Amniotic stem cell (primary cell): ENCODE measurements around the gene PRDM4.
"Not testable (repeated sequence)": the region's sequence is repeated elsewhere in the genome, so short reads cannot be mapped to it uniquely, and the experiment has no call there.

Experiments
- DNase-seq: peaks from one replicate; lab custom pipeline; 2025; lab: John Stamatoyannopoulos, UW

Gene PRDM4

GRCh38 chr12:107774349-107775029 is 13.6 kb upstream of the PRDM4 start, which contains the start of gene ASCL4:
ASCL4 (plus strand) TSS chr12:107774704; CDS start chr12:107775219, 515 bp downstream.
- DNase-seq: no peak

- no peak for DNase-seq
Observed at GRCh38 chr12:107767466-107767865, 6.5 kb upstream of the PRDM4 start.

DNA sequence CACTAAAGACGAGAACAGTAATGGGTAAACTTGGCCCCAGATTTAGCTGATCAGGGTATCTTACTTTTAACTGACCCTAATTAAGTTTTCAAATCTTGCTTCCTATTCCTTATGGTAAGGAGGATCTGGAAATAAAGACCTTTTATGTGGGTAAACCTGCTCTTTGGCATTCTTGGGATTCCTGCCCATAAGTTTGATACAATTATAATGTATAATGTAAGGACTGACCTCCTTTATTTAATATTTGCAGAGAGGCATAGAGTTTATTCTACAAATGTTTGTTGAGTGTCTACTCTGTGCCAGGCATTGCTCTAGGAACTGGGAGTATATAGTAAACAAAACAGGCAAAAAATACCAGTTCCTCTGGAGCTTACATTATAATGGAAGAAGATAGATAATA is 4.4 kb upstream of the PRDM4 start:
- no peak for DNase-seq

DNA sequence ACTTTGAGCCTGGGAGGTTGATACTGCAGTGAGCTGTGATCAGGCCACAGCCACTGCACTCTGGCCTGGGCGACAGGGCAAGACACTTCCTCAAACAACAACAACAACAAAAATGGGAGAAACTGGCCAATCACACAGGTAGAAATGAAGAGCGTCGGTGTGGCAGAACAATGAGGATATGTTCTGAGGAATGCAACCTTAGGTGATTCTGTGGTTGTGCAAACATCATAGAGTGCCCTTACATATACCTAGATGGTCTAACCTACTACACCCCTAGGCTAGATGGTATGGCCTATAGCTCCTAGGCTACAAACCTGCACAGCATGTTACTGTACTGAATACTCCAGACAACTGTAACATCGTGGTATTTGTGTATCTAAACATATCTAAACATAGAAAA is 3.7 kb upstream of the PRDM4 start:
- no peak for DNase-seq

DNA sequence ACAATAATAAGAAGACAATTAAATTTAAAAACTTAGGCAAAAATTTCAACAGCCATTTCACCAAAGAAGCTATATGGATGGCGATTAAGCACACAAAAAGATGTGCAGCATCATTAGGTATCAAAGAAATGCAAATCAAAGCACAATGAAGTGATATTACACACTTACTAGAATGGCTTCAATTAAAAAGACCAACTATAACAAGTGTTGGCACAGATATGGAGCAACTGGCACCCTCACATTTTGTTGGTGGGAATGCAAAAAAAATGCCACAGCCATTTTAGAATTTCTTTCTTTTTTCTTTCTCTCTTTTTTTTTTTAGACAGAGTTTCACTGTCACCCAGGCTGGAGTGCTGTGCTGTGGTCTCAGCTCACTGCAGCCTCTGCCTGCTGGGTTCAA is 1.9 kb upstream of the PRDM4 start:
- no peak for DNase-seq

DNA sequence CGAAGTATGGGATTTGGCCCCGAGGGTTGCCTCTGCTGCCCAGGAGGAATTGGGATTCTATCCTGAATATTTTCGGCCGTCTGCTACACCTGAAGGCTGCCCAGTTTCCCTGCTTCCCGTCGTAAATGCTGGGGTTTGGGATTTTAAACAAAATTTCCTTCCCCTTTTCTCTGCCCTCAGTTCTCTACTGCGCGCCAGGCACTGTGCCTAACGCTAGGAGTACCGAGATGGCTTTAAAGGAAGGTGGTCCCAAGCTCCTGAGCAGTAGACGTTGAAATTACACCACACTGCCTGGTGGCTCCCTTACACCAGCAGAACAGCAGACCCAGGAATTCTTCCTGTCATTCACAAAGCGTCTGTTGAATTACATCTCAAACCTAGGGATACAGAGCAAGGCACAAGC is 566 bp upstream of the PRDM4 start:
- DNase-seq: no peak

GRCh38 chr12:107760207-107760808 is 629 bp downstream of the PRDM4 start:
- no peak for DNase-seq

DNA sequence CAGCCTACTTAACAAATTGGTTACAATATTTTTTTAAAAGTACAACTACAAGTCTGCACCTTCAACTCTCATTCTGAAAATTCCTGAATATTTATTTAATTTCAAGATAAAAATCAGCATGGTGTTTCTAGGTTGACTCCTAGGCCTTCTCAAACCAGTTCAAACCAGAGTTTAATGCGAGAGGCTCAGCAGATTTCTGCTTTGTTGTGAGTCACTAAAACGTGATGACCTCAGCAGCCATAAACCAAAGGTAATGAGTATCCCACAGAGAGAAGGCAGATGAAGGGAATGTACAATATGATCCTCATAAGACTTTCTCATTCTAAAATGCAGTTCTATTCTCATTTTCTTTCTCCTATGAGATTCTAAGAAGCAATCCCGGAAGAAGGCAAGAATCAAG is 1.5 kb downstream of the PRDM4 start:
- DNase-seq: peak; percentile 64

- no peak for DNase-seq
Observed at GRCh38 chr12:107749083-107749482, 11.9 kb downstream of the PRDM4 start.

GRCh38 chr12:107748472-107748871 is 12.5 kb downstream of the PRDM4 start:
- peak; percentile 34 for DNase-seq

DNA sequence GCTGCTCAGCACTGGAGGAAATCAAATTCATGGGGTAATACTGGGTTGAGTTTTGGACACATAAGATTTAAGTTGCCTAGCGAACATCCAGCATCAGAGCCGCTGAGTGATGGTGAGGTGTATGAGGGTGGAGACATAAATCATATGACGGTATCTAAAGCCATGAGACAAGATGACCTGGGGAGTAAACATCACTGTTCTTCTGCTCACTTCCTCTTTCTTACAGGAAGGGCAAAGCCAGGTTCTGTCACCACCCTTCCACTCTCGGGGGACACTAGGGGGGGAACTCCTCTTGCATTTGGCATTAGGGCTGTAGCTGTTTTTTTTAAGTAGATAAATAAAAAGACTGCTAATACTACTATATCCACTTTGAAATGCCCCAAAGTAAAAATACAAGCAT is 24.0 kb downstream of the PRDM4 start:
- DNase-seq: no peak

DNA sequence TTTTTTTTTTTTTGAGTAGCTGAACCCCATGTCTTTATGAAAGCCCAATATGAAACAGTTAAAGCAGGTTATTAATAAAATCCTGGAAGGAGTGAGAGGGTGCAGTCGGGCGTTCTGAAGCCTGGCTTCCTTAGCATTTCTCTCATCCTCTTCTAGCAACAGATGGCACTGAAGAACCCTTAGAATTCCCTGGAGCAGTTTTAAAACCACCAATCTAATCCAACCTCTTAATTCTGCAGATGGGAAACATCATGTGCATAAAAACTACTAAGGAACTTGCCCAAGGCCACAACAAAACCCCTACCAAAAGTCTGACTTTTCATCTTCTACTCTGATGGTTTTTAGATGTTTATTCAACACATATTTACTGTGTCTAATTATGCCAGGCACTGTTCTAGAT is 25.2 kb downstream of the PRDM4 start:
- DNase-seq: no peak

DNA sequence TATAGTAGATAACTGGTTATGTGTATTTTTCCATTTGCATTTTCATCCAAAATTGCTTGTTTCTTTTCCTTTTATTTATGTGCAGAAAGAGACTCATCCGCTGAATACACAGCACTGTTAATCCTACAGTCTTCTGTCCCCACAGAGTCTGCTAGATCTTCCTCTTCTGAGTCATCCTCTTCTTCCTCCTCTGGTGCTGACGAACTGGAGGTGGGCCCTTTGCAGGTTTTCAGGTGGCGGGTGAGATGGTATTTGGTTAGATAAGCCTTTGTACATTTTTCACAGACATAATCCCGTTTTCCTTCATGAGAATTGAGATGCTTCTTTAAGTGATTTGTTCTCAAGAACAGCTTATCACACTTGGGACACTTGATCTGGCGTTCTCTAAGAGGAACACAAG is 26.8 kb downstream of the PRDM4 start:
- DNase-seq: no peak

DNA sequence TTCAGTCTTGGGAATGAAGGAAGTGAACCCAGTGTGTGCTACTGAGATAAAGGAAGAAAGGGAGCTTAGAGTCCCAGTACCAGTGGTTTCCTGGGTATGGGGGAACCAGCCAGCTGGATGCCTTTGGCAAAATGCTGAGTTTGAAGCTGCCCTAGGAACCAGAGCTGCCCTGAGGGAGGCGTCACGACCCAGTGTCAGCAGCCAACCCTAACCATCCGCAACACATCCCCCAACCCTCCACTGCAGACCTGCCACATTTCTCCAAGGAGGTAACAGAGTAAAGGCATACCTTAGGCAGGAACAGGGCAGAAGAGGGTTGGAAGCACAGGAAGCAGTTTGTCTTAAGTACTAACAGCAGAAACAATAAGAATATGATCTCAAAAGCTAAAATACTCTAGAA is 28.6 kb downstream of the PRDM4 start:
- DNase-seq: no peak

GRCh38 chr12:107731366-107731765 is 29.6 kb downstream of the PRDM4 start:
- DNase-seq: no peak

DNA sequence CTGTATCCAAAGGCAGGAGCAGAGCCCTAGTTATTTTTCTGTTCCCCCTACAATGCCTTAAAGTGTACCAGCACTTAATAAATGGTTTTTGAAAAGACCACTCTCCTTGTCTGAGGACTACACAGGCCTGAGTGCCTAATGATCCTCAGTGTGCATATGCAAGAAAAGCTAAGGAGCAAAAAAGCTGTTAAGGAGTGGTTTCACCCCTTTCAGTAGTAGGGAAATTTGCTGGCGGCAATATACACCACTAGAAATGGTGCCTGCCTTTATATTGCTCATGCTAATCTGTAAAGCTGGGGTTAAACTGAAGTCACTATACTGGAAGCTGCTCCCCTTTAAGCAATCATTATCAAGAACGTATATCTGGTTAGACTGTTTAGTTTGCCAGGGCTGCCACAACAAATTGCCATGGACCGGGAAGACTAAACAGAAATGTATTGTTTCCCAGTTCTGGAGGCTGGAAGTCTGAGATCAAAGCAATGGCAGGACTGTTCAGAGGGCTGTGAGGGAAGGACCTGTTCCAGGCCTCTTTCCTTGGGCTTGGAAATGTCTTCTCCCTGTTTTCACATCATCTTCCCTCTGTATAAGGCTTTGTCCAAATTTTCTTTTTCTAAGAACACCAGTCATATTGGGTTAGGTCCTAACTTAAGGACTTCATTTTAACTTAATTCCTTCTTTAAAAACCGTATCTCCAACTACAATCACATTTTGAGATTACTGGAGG is 30.2 kb downstream of the PRDM4 start:
- no peak for DNase-seq

DNA sequence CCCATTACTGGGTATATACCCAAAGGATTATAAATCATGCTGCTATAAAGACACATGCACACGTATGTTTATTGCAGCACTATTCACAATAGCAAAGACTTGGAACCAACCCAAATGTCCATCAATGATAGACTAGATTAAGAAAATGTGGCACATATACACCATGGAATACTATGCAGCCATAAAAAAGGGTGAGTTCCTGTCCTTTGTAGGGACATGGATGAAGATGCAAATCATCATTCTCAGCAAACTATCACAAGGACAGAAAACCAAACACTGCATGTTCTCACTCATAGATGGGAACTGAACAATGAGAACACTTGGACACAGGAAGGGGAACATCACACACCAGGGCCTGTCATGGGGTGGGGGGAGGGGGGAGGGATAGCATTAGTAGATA is 33.2 kb downstream of the PRDM4 start:
- not testable (repeated sequence) for DNase-seq

- not testable (repeated sequence) for DNase-seq
Observed at GRCh38 chr12:107727327-107727726, 33.6 kb downstream of the PRDM4 start.

DNA sequence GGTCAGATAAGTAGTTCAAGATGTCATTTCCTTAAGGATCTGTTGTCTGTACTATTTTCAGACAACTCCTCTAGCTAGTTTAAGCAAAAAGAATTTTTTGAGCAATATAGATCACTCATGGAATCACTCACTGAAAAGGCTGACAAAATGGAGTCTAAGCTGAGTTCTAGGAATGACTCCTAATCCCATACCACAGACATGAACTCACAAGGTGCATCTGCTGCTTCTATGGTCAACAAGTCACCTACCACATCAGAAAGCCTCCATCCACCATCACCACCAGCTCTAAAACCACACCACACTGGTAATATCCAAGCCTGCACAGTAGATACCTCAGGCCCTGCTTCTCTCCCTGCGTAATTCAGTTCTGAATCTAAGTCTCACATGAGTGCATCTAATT is 42.3 kb downstream of the PRDM4 start:
- no peak for DNase-seq

DNA sequence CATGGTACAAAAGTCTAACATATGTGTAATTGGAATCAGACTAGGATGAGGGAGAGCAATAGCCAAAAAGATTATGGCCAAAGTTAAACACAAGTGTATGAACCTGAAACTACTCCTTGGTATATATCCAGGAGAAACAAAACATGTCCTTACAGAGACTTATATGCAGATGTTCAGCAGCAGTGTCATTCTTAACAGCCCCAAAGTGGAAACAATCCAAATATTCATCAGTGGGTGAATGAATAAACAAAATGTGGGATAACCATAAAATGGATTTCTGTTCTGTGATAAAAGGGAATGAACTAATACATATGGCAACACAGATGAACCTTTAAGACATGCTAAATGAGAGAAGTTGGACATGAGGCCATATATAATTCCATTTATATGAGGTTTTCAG is 45.2 kb downstream of the PRDM4 start:
- DNase-seq: no peak

DNA sequence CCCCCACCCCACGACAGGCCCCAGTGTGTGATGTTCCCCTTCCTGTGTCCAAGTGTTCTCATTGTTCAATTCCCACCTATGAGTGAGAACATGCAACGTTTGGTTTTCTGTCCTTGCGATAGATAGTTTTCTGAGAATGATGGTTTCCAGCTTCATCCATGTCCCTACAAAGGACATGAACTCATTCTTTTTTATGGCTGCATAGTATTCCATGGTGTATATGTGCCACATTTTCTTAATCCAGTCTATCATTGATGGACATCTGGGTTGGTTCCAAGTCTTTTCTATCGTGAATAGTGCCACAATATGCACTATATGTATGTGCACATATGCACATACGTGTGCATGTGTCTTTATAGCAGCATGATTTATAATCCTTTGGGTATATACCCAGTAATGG is 55.4 kb downstream of the PRDM4 start:
- not testable (repeated sequence) for DNase-seq

GRCh38 chr12:107704041-107704440 is 56.9 kb downstream of the PRDM4 start:
- no peak for DNase-seq

GRCh38 chr12:107702106-107702505 is 58.8 kb downstream of the PRDM4 start:
- DNase-seq: no peak
